ENCODE results near the gene RBMS3. TPM values are rescaled to one million over a fixed set of nuclear protein-coding genes. Genes with fewer than 3 reads are reported as not detected.

RBMS3 gene
- total RNA-seq, 1 experiment from 2014 or later = 8.7 TPM

- Mint-ChIP-seq H3K36me3 (no peaks in the 10 kb centered on the region), H3K9me3 (no peaks in the 10 kb centered on the region), H3K4me1 (peaks cover 53% of the 10 kb centered on the region), H3K4me3 (no peak overlapping the region), H3K27ac (no peak overlapping the region), H3K27me3 (ENCODE audit: low read depth) (no peaks in the 10 kb centered on the region)
- ChIA-PET POLR2A (no interaction called here), CTCF (no interaction called here)
- no peak for DNase-seq (ENCODE audit: low spot score)
- TF ChIP-seq, protein P1, sequence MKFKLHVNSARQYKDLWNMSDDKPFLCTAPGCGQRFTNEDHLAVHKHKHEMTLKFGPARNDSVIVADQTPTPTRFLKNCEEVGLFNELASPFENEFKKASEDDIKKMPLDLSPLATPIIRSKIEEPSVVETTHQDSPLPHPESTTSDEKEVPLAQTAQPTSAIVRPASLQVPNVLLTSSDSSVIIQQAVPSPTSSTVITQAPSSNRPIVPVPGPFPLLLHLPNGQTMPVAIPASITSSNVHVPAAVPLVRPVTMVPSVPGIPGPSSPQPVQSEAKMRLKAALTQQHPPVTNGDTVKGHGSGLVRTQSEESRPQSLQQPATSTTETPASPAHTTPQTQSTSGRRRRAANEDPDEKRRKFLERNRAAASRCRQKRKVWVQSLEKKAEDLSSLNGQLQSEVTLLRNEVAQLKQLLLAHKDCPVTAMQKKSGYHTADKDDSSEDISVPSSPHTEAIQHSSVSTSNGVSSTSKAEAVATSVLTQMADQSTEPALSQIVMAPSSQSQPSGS (CRISPR knock-in tag; IDR thresholded peaks at IDR 0.05; ENCODE audit: borderline replicate concordance, low read depth) = no peak
- no peak for TF ChIP-seq EMX1 (CRISPR knock-in tag; IDR thresholded peaks at IDR 0.05)
- ATAC-seq = no peak
Measured at GRCh38 chr3:29412110-29412509, 131.2 kb downstream of the RBMS3 start.

DNA sequence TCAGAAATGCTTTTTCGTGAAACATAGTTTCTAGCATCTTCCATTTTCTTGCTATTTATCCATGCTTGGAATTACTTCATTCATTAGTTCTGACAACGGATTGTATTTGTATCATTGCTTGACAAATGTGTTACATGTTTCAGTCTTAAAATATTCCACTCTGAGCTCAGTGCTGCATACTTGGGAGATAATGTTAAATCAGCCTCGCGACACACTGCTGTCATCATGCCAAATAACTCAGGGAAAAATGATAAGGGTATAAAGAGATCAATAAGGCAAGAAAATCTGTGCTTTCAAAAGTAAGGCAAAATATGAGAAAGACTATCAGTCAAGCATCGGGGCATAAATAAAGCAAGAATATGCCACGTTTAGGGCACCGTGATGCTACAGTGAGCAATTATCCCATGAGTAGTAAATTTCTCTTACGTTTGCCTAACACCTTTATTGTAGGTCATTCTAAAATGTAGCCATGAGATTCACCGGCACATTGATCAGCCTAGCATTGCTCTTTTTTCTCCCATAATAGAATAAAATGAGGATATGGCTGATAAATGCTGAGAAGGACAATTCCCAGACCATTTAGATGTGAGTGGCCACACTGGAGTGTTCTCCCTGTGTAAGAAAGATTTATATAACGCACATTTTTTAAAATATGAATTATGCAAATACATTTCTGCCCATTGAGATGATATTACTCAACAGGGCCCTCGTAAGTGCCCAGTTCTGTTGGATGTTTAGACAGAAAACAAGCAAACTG lies 133.8 kb downstream of the RBMS3 start:
- no peak for ATAC-seq

More for the DNA sequence above, 133.8 kb downstream of the RBMS3 start:
- TF ChIP-seq ETV6 (CRISPR knock-in tag; IDR thresholded peaks at IDR 0.05) (no peak), NFE2L1 (CRISPR knock-in tag; IDR thresholded peaks at IDR 0.05) (no peak), STAT6 (CRISPR knock-in tag; conservative IDR thresholded peaks at IDR 0.05; ENCODE audit: low read depth) (no peak), ZNF317 (CRISPR knock-in tag; IDR thresholded peaks at IDR 0.05; ENCODE audit: borderline replicate concordance, low read depth) (no peak), OVOL2 (CRISPR knock-in tag; IDR thresholded peaks at IDR 0.05; ENCODE audit: borderline replicate concordance) (no peak), JUN (CRISPR knock-in tag; IDR thresholded peaks at IDR 0.05) (no peak), PRRX2 (CRISPR knock-in tag; IDR thresholded peaks at IDR 0.05) (no peak), NFYB (CRISPR knock-in tag; conservative IDR thresholded peaks at IDR 0.05; ENCODE audit: low read depth) (no peak), ZNF219 (CRISPR knock-in tag; IDR thresholded peaks at IDR 0.05; ENCODE audit: borderline replicate concordance) (no peak), IRF2 (CRISPR knock-in tag; IDR thresholded peaks at IDR 0.05; ENCODE audit: borderline replicate concordance, low read depth) (no peak)
- TF ChIP-seq, protein P2, sequence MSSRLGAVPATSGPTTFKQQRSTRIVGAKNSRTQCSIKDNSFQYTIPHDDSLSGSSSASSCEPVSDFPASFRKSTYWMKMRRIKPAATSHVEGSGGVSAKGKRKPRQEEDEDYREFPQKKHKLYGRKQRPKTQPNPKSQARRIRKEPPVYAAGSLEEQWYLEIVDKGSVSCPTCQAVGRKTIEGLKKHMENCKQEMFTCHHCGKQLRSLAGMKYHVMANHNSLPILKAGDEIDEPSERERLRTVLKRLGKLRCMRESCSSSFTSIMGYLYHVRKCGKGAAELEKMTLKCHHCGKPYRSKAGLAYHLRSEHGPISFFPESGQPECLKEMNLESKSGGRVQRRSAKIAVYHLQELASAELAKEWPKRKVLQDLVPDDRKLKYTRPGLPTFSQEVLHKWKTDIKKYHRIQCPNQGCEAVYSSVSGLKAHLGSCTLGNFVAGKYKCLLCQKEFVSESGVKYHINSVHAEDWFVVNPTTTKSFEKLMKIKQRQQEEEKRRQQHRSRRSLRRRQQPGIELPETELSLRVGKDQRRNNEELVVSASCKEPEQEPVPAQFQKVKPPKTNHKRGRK (CRISPR knock-in tag; IDR thresholded peaks at IDR 0.05; ENCODE audit: borderline replicate concordance) = no peak
- TF ChIP-seq, protein P3, sequence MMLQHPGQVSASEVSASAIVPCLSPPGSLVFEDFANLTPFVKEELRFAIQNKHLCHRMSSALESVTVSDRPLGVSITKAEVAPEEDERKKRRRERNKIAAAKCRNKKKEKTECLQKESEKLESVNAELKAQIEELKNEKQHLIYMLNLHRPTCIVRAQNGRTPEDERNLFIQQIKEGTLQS (CRISPR knock-in tag; conservative IDR thresholded peaks at IDR 0.05) = no peak
- TF ChIP-seq, protein P4, sequence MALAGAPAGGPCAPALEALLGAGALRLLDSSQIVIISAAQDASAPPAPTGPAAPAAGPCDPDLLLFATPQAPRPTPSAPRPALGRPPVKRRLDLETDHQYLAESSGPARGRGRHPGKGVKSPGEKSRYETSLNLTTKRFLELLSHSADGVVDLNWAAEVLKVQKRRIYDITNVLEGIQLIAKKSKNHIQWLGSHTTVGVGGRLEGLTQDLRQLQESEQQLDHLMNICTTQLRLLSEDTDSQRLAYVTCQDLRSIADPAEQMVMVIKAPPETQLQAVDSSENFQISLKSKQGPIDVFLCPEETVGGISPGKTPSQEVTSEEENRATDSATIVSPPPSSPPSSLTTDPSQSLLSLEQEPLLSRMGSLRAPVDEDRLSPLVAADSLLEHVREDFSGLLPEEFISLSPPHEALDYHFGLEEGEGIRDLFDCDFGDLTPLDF (CRISPR knock-in tag; IDR thresholded peaks at IDR 0.05) = no peak
- DNase-seq (ENCODE audit: low spot score) = no peak
- no peaks in the 10 kb centered on the region for H3K36me3 Mint-ChIP-seq
- no peak overlapping the region for H3K4me3 Mint-ChIP-seq
- ChIA-PET CTCF (no interaction called here), POLR2A (no interaction called here)
- no peaks in the 10 kb centered on the region for H3K27me3 Mint-ChIP-seq (ENCODE audit: low read depth)
- H3K4me1 Mint-ChIP-seq = peaks cover 50% of the 10 kb centered on the region
- 0 out of 2 replicates have a peak overlapping the region, but pooled peaks have one; percentile 1 for H3K27ac Mint-ChIP-seq
- H3K9me3 Mint-ChIP-seq = no peaks in the 10 kb centered on the region

All from WTC11 (cell line).